GM19023 (cell line): ENCODE data around the gene LMAN2L.

Experiments
- ATAC-seq: cut with Tn5 transposase; IDR thresholded peaks from one replicate; pipeline ENCODE4 v1.9.1; 2021; ENCODE audit warnings: mild to moderate bottlenecking, moderate library complexity; ENCODE audit not compliant: unreplicated experiment

LMAN2L gene

DNA sequence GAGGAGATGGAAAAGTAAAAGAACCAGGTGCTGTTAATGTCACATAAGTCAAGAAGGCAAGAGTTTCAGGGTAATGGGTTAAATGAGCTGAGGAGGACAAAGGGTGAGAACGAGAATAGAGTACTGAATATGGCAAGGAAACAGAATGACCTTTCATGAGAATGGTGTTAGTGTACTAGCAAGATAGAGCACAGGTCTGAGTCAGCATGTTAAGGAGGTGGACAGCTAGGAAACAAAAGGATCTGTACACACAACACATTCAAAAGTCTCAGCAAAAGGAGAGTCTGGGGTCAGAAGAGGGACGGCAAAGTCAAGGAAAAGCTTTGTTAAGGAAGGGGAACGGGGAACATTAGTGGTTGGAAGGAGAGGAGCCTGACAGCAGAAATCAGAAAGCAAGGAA is 28.9 kb downstream of the LMAN2L start:
- no peak for ATAC-seq

- no peak for ATAC-seq
Measured at GRCh38 chr2:96703021-96703751, 36.7 kb downstream of the LMAN2L start.

DNA sequence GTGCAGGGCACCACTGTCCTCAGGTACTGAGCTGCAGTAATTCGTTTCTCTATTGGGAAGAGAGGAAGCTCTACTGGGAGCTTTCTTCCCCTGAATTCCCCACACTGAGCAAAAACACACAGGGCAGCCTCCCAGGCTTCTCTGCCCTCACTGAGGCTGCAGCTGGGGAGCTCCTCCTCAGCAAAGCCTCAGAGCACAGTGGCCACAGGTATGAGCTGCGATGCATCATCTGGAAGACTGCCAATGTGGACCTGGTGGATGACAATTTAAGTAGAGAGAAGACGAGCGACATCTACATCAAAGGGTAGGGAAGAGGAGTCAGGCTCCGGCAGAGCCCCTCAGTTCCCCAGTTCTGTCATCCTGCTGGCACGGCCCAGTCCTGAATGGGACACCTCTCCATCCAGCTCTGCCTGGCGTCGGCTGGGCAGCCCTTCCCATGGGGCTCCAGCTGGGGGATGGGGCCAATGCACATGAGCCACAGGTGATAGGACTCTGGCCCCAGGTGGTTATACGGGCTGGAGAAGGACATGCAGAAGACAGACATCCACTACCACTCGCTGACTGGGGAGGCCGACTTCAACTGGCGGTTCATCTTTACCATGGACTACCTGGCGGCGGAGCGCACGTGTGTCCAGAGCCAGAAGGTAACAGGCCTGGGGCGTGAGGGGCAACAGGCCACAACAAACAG is 37.6 kb downstream of the LMAN2L start:
- ATAC-seq, result no peak

DNA sequence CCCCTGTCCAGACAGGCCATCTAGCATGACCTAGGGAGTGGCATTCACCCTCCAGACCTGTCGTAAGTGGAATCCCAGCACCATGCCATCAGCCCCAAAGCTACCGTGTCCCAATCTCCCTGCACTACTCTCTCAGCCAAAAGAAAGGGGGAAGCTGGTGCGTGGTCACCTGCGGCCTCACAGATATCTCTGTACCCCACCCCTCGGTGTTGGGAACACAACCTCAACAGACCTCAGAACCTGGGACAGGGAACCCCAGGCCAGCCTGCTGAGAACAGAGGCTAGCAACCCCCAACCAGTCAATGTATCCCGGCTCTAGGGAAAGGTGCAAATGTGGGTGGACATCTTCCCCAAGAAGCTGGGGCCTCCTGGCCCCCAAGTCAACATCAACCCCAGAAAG is 38.2 kb downstream of the LMAN2L start:
- ATAC-seq, result no peak

GRCh38 chr2:96700086-96700485 is 39.8 kb downstream of the LMAN2L start:
- no peak for ATAC-seq

DNA sequence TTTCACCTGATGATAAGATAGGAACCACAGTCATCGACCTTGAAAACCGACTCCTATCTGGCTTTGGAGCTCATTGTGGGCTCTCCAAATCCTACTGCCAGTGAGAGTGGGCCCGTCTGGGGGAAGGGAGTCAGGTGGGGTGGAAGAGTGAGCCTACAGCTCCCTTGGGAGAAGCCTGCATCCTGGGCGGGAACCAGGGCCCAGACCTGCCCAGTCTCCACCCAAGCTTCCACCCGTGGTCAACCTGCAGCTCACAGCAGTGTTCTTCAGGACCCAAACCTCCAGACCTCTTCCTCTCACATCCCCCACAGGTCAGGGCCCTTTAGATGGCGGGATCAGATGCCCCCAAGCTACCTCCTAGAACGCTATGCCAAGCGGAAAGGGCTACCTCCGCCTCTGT is 40.2 kb downstream of the LMAN2L start:
- no peak for ATAC-seq

- ATAC-seq, result no peak
Measured at GRCh38 chr2:96699021-96699420, 40.8 kb downstream of the LMAN2L start.

DNA sequence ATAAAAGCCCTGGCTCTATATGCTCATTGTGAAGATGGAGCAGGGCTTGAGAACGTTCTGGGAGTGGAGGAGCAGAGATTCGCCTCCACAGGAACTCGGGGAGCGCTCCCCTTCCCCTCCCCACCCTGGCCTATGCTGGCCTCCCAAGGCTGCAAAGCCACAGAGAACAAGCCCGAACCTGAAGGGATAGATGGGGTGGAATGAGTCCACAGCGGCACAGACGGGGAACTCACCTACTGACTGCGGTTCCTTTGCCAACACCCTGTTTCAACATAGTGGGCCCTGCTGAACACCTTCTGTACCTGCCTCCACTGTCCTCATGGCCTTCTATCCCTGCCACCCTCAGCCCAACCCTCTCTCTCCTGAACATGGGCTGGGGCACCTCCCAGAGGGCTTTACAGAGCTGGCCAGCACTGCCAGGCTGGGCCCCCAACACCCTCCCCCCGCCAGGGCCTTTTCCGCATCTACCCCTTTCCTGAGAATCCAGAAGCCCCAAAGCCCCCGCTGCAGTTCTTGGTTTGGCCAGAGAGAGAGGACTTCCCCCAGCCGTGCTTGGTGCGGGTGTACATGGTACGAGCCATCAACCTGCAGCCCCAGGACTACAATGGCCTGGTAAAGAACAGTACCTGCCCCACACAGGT is 41.5 kb downstream of the LMAN2L start:
- ATAC-seq, result no peak

DNA sequence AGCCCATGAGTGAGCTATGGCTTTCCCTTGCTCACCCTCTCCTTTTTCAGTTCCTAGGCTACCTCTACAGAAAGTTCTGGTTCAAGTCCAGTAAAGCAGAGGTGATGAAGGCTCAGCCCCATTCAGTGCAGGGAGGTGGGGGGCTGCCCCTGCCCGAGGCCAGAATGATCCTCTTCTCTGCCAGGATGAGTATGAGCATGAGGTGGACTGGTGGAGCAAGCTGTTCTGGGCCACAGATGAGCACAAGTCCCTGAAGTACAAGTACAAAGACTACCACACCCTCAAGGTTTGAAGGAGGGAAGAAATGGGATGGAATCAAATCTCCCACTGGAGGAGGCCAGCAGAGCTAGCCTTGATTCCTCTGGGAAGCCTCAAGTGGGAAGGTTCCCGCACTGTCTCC is 42.4 kb downstream of the LMAN2L start:
- no peak for ATAC-seq

GRCh38 chr2:96695602-96696001 is 44.3 kb downstream of the LMAN2L start:
- ATAC-seq, result no peak

DNA sequence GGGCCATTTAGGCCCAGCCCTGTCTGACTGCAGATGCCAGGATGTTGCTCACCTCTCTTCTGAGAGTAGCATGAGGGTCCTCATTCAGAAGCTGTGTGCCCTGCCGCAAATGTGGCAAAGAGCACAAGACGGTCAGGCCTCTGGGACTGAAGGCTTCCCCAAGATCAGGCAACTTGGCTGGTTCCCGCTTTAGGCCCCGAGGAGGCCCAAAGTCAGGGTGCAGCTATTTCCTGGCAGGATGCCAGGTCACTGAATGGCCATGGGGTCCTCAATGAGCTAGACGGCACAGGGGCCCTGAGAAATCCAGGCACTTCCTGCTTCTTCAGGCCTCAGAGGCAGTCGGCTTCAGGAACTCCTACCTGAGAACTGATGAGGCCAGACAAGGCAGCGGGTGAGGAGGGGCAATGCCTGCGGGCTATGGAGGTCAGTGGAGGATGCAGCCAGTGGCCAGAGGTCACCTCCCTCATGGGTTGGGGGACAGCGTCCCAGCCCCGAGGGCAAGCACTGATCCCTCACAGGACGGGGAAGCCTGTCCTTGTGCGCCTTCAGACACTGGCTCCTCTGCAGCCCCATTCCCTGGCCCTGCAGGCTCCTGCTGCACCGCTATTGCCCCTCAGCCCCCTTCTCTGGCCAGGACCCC is 44.9 kb downstream of the LMAN2L start:
- ATAC-seq, result no peak

GRCh38 chr2:96694279-96694678 is 45.6 kb downstream of the LMAN2L start:
- ATAC-seq, result no peak

GRCh38 chr2:96693286-96694200 is 46.3 kb downstream of the LMAN2L start:
- no peak for ATAC-seq

GRCh38 chr2:96692094-96692971 is 47.5 kb downstream of the LMAN2L start:
- ATAC-seq, result no peak

DNA sequence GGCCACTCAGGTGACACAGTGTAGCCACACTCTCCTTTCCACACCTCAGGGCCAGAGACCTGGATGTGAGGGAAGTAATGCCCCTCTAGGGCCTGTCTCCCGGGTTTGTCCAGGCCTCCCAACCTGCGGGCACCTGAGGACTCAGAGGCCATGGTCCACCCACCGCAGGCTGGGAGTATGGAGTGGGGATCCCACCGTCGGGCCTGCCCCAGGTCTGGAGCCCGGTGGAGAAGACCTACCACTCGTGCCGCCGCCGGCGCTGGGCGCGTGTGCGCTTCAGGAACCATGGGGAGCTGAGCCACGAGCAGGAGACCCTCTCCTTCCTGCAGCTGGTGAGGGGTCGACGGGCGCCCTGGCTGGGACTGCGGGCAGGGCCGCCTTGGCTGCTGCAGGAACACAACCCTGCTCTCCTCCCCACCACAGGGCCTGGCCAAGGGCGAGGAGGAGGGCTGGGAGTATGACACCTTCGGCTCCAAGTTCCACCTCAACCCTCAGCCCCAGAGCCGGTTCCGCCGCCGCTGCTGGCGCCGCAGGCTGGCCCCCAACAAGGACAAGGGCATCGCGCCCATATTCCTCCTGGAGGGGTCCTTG is 48.7 kb downstream of the LMAN2L start:
- ATAC-seq, result no peak

- no peak for ATAC-seq
Measured at GRCh38 chr2:96690306-96691021, 49.4 kb downstream of the LMAN2L start.

- ATAC-seq, result no peak
Measured at GRCh38 chr2:96689431-96689991, 50.4 kb downstream of the LMAN2L start.
